Skeletal muscle satellite cell (primary cell): Measurements from ENCODE around the gene BCL11A.

Experiments
- H3K27me3 ChIP-seq: 2 replicates; pipeline ENCODE4 v1.7.0; 2013; ENCODE audit warnings: low read length; ENCODE audit not compliant: control insufficient read depth, insufficient read depth
- H3K36me3 ChIP-seq: 2 replicates; pipeline ENCODE4 v1.7.0; 2013; ENCODE audit warnings: mild to moderate bottlenecking, control low read depth, low read length; ENCODE audit not compliant: insufficient read depth
- H3K4me1 ChIP-seq: 2 replicates; pipeline ENCODE4 v1.7.0; 2013; ENCODE audit warnings: low read length; ENCODE audit not compliant: control insufficient read depth, insufficient read depth
- H3K4me2 ChIP-seq: 2 replicates; pipeline ENCODE4 v1.7.0; 2013; ENCODE audit warnings: mild to moderate bottlenecking, low read length
- H3K4me3 ChIP-seq: 2 replicates; pipeline ENCODE4 v1.7.0; 2013; ENCODE audit warnings: low read length
- H3K9ac ChIP-seq: 2 replicates; pipeline ENCODE4 v1.7.0; 2013; ENCODE audit warnings: mild to moderate bottlenecking, low read depth, low read length, moderate library complexity
- H3K9me3 ChIP-seq: replicated peaks from 2 replicates; pipeline ENCODE4 v1.7.0; 2013; ENCODE audit warnings: mild to moderate bottlenecking, control low read depth, low read length

Gene BCL11A

GRCh38 chr2:60551240-60552077 lies 2.0 kb downstream of the BCL11A start:
- peaks cover 18% of the 10 kb centered on the region for H3K4me1 ChIP-seq
- no peaks in the 10 kb centered on the region for H3K9me3 ChIP-seq
- H3K9ac ChIP-seq, result no peak overlapping the region
- H3K36me3 ChIP-seq, result no peaks in the 10 kb centered on the region
- peak overlapping the region; percentile 100 for H3K4me2 ChIP-seq
- peaks cover 61% of the 10 kb centered on the region for H3K27me3 ChIP-seq
- H3K4me3 ChIP-seq, result peak overlapping the region; percentile 86

- Histone ChIP-seq H3K4me1 (peaks cover 18% of the 10 kb centered on the region), H3K9ac (no peak overlapping the region), H3K9me3 (no peaks in the 10 kb centered on the region), H3K36me3 (no peaks in the 10 kb centered on the region), H3K4me2 (peak overlapping the region; percentile 100), H3K27me3 (peaks cover 58% of the 10 kb centered on the region), H3K4me3 (no peak overlapping the region)
These were observed 2.5 kb downstream of the BCL11A start for GRCh38 chr2:60550984-60551239.

- Histone ChIP-seq H3K9ac (peak overlapping the region; percentile 63), H3K27me3 (peaks cover 53% of the 10 kb centered on the region)
These were observed 3.1 kb downstream of the BCL11A start for GRCh38 chr2:60550178-60550983.

GRCh38 chr2:60549928-60550177 lies 3.6 kb downstream of the BCL11A start:
- H3K4me1 ChIP-seq, result peaks cover 13% of the 10 kb centered on the region
- H3K9ac ChIP-seq, result peak overlapping the region; percentile 63
- H3K4me3 ChIP-seq, result peak overlapping the region; percentile 77
- H3K4me2 ChIP-seq, result peak overlapping the region; percentile 87
- no peaks in the 10 kb centered on the region for H3K9me3 ChIP-seq
- peaks cover 49% of the 10 kb centered on the region for H3K27me3 ChIP-seq
- no peaks in the 10 kb centered on the region for H3K36me3 ChIP-seq

More at GRCh38 chr2:60550178-60550983, 3.1 kb downstream of the BCL11A start:
- H3K4me3 ChIP-seq, result peak overlapping the region; percentile 77
- no peaks in the 10 kb centered on the region for H3K9me3 ChIP-seq
- H3K36me3 ChIP-seq, result no peaks in the 10 kb centered on the region
- peak overlapping the region; percentile 87 for H3K4me2 ChIP-seq
- H3K4me1 ChIP-seq, result peaks cover 17% of the 10 kb centered on the region

- peaks cover 44% of the 10 kb centered on the region for H3K27me3 ChIP-seq
- peaks cover 13% of the 10 kb centered on the region for H3K4me1 ChIP-seq
- no peaks in the 10 kb centered on the region for H3K9me3 ChIP-seq
- peak overlapping the region; percentile 77 for H3K4me3 ChIP-seq
- H3K4me2 ChIP-seq, result peak overlapping the region; percentile 87
- H3K9ac ChIP-seq, result peak overlapping the region; percentile 63
- H3K36me3 ChIP-seq, result no peaks in the 10 kb centered on the region
These were observed 4.1 kb downstream of the BCL11A start for GRCh38 chr2:60549238-60549927.

GRCh38 chr2:60548845-60549237 lies 4.6 kb downstream of the BCL11A start:
- Histone ChIP-seq H3K36me3 (no peaks in the 10 kb centered on the region), H3K9me3 (no peaks in the 10 kb centered on the region), H3K27me3 (peaks cover 41% of the 10 kb centered on the region), H3K4me3 (no peak overlapping the region), H3K4me1 (peaks cover 13% of the 10 kb centered on the region), H3K4me2 (peak overlapping the region; percentile 87), H3K9ac (no peak overlapping the region)

GRCh38 chr2:60548311-60548710 lies 5.1 kb downstream of the BCL11A start:
- H3K9me3 ChIP-seq, result no peaks in the 10 kb centered on the region
- H3K4me1 ChIP-seq, result peaks cover 13% of the 10 kb centered on the region
- peaks cover 41% of the 10 kb centered on the region for H3K27me3 ChIP-seq
- H3K9ac ChIP-seq, result no peak overlapping the region
- H3K4me2 ChIP-seq, result no peak overlapping the region
- no peak overlapping the region for H3K4me3 ChIP-seq
- H3K36me3 ChIP-seq, result no peaks in the 10 kb centered on the region

GRCh38 chr2:60547841-60548240 lies 5.6 kb downstream of the BCL11A start:
- Histone ChIP-seq H3K4me1 (peaks cover 13% of the 10 kb centered on the region), H3K27me3 (peaks cover 40% of the 10 kb centered on the region), H3K36me3 (no peaks in the 10 kb centered on the region), H3K4me3 (no peak overlapping the region), H3K9ac (no peak overlapping the region), H3K4me2 (no peak overlapping the region), H3K9me3 (no peaks in the 10 kb centered on the region)

GRCh38 chr2:60546756-60547420 lies 6.6 kb downstream of the BCL11A start:
- Histone ChIP-seq H3K9ac (no peak overlapping the region), H3K4me1 (peaks cover 12% of the 10 kb centered on the region), H3K4me2 (no peak overlapping the region), H3K27me3 (peaks cover 34% of the 10 kb centered on the region), H3K9me3 (no peaks in the 10 kb centered on the region), H3K36me3 (no peaks in the 10 kb centered on the region), H3K4me3 (no peak overlapping the region)

- peaks cover 34% of the 10 kb centered on the region for H3K27me3 ChIP-seq
- H3K4me1 ChIP-seq, result peaks cover 7% of the 10 kb centered on the region
- no peak overlapping the region for H3K4me2 ChIP-seq
- H3K4me3 ChIP-seq, result no peak overlapping the region
- H3K9ac ChIP-seq, result no peak overlapping the region
- no peaks in the 10 kb centered on the region for H3K9me3 ChIP-seq
- H3K36me3 ChIP-seq, result no peaks in the 10 kb centered on the region
These were observed 8.4 kb downstream of the BCL11A start for GRCh38 chr2:60544954-60545560.

- Histone ChIP-seq H3K27me3 (peaks cover 24% of the 10 kb centered on the region), H3K9me3 (no peaks in the 10 kb centered on the region), H3K4me3 (no peak overlapping the region), H3K4me2 (no peak overlapping the region), H3K9ac (no peak overlapping the region), H3K4me1 (peaks cover under 1% of the 10 kb centered on the region), H3K36me3 (no peaks in the 10 kb centered on the region)
These were observed 9.4 kb downstream of the BCL11A start for GRCh38 chr2:60544062-60544461.
